GM23338 (cell line): ENCODE measurements around the gene HRH4. TPM values are rescaled to one million over a fixed set of nuclear protein-coding genes. Genes with fewer than 3 reads are reported as not detected.

Source experiments
- ATAC-seq: fragments of 200-7000 bp; cut with Tn5 transposase; 3 replicates; pipeline ENCODE4 v1.9.1; 2020
- DNase-seq: peaks from one replicate; pipeline ENCODE4 v3.0.0-alpha.2; 2015; ENCODE audit warnings: low spot score
- H2AFZ ChIP-seq: fragments of 200-600 bp; sonication (generic); 2 replicates; pipeline ENCODE4 v1.8.0; 2016; ENCODE audit warnings: antibody characterized with exemption, mild to moderate bottlenecking, moderate library complexity
- H3F3A ChIP-seq: fragments of 200-600 bp; sonication (generic); replicated peaks from 2 replicates; pipeline ENCODE4 v1.8.0; 2017; ENCODE audit warnings: antibody characterized with exemption, mixed run types, low read depth
- H3K27ac ChIP-seq: fragments of 200-600 bp; sonication (generic); 2 replicates; pipeline ENCODE4 v1.6.1; 2016; ENCODE audit warnings: low read depth
- H3K27me3 ChIP-seq: fragments of 200-600 bp; sonication (generic); 2 replicates; pipeline ENCODE4 v1.8.0; 2016; ENCODE audit warnings: mild to moderate bottlenecking, mixed run types, moderate library complexity; ENCODE audit not compliant: insufficient read depth
- H3K36me3 ChIP-seq: fragments of 200-600 bp; sonication (generic); 2 replicates; pipeline ENCODE4 v1.8.0; 2016; ENCODE audit warnings: mild to moderate bottlenecking; ENCODE audit not compliant: insufficient read depth
- H3K4me1 ChIP-seq: fragments of 200-600 bp; sonication (generic); 2 replicates; pipeline ENCODE4 v1.8.0; 2016; ENCODE audit warnings: mild to moderate bottlenecking, moderate library complexity; ENCODE audit not compliant: insufficient read depth
- H3K4me2 ChIP-seq: fragments of 200-600 bp; sonication (generic); 2 replicates; pipeline ENCODE4 v1.7.1; 2017; ENCODE audit warnings: mixed run types
- H3K4me3 ChIP-seq: fragments of 200-600 bp; sonication (generic); 2 replicates; pipeline ENCODE4 v1.6.1; 2016; ENCODE audit warnings: mixed run types
- H3K79me2 ChIP-seq: fragments of 200-600 bp; sonication (generic); replicated peaks from 2 replicates; pipeline ENCODE4 v1.8.0; 2017; ENCODE audit warnings: mild to moderate bottlenecking; ENCODE audit not compliant: insufficient read depth
- H3K9me2 ChIP-seq: fragments of 200-600 bp; sonication (generic); 2 replicates; pipeline ENCODE4 v1.8.0; 2017; ENCODE audit not compliant: insufficient read depth
- H4K20me1 ChIP-seq: fragments of 200-600 bp; sonication (generic); replicated peaks from 2 replicates; pipeline ENCODE4 v1.8.0; 2017; ENCODE audit warnings: mild to moderate bottlenecking; ENCODE audit not compliant: insufficient read depth
- H3K27ac Mint-ChIP-seq: 2 replicates; pipeline ENCODE4 v1.8.0; 2020; ENCODE audit warnings: inconsistent platforms, mild to moderate bottlenecking, moderate library complexity, mixed read lengths
- H3K27me3 Mint-ChIP-seq: 3 replicates; pipeline ENCODE4 v1.8.0; 2022; ENCODE audit warnings: low read depth, mild to moderate bottlenecking, moderate library complexity, mixed read lengths, inconsistent platforms; ENCODE audit not compliant: insufficient read depth, poor library complexity
- H3K36me3 Mint-ChIP-seq: 3 replicates; pipeline ENCODE4 v1.8.0; 2021; ENCODE audit warnings: low read depth, mild to moderate bottlenecking, inconsistent platforms, moderate library complexity, mixed read lengths
- H3K4me1 Mint-ChIP-seq: 3 replicates; pipeline ENCODE4 v1.8.0; 2020; ENCODE audit warnings: mild to moderate bottlenecking, inconsistent platforms, mixed read lengths
- H3K4me3 Mint-ChIP-seq: 3 replicates; pipeline ENCODE4 v1.8.0; 2021; ENCODE audit warnings: moderate library complexity, mild to moderate bottlenecking, inconsistent platforms, mixed read lengths
- H3K9me3 Mint-ChIP-seq: 3 replicates; pipeline ENCODE4 v1.8.0; 2020; ENCODE audit warnings: moderate library complexity, mild to moderate bottlenecking, inconsistent platforms, mixed read lengths
- CREB1 ChIP-seq: fragments of 250-450 bp; sonication (Bioruptor Pico); IDR thresholded peaks from 2 replicates; pipeline ENCODE4 v1.5.0; 2020; ENCODE audit warnings: low read depth, mild to moderate bottlenecking, moderate library complexity
- EZH2 ChIP-seq: fragments of 200-600 bp; sonication (generic); IDR thresholded peaks from one replicate; pipeline ENCODE4 v1.8.0; 2017; ENCODE audit warnings: antibody characterized with exemption, mild to moderate bottlenecking, low read depth; ENCODE audit not compliant: unreplicated experiment
- EZH2phosphoT487 ChIP-seq: fragments of 200-600 bp; sonication (generic); IDR thresholded peaks from one replicate; pipeline ENCODE4 v1.8.1; 2018; ENCODE audit warnings: antibody characterized with exemption; ENCODE audit not compliant: unreplicated experiment
- JUNB ChIP-seq: IDR thresholded peaks from one replicate; pipeline ENCODE4 v1.6.1; 2016; ENCODE audit warnings: antibody characterized with exemption; ENCODE audit not compliant: unreplicated experiment
- NANOG ChIP-seq: IDR thresholded peaks from 2 replicates; pipeline ENCODE4 v1.6.1; 2016; ENCODE audit warnings: antibody characterized with exemption, borderline replicate concordance
- POLR2AphosphoS5 ChIP-seq: IDR thresholded peaks from 2 replicates; pipeline ENCODE4 v1.6.1; 2016; ENCODE audit warnings: antibody characterized with exemption, low read depth
- STAT1 ChIP-seq: IDR thresholded peaks from one replicate; pipeline ENCODE4 v1.6.1; 2016; ENCODE audit warnings: antibody characterized with exemption; ENCODE audit not compliant: unreplicated experiment
- ZNF114 ChIP-seq: fragments of 250-450 bp; sonication (Bioruptor Pico); IDR thresholded peaks from 2 replicates; pipeline ENCODE4 v1.5.0; 2020; ENCODE audit warnings: mild to moderate bottlenecking, moderate library complexity
- polyA plus RNA-seq: library from polyadenylated mRNA; unstranded; fragments of >200 nt; fragmentation: Nextera tagmentation; extraction: Ambion mirVana; gene quantifications from 2 replicates; pipeline ENCODE4 v1.2.1, GENCODE V29; 2016
- total RNA-seq: library from RNA; depleted of rRNA; stranded (reverse); fragments of >200 nt; shearing (Covaris generic); gene quantifications from 2 replicates; pipeline ENCODE4 v1.2.3, GENCODE V29; 2014
- TF ChIP-seq, protein P1 (sequence below), 2 experiments: fragments of 200-600 bp in 1 of 2; sonication (generic) in 1 of 2; conservative IDR thresholded peaks; 2 replicates each; pipeline versions ENCODE4 v1.5.1 to v1.6.1; 2016 to 2017; ENCODE audit warnings: antibody characterized with exemption in 2 of 2, low read depth in 2 of 2, mild to moderate bottlenecking in 2 of 2, moderate library complexity in 1 of 2
- TF ChIP-seq, protein P2 (sequence below): IDR thresholded peaks from 2 replicates; pipeline ENCODE4 v1.6.1; 2016; ENCODE audit warnings: antibody characterized with exemption
- TF ChIP-seq, protein P3 (sequence below): fragments of 250-450 bp; sonication (Bioruptor Pico); IDR thresholded peaks from 2 replicates; pipeline ENCODE4 v1.5.0; 2020; ENCODE audit warnings: mild to moderate bottlenecking, moderate library complexity

The HRH4 gene
- total and polyA plus RNA-seq, 2 experiments from 2014 or later, result 0.17 TPM; not detected in 1

DNA sequence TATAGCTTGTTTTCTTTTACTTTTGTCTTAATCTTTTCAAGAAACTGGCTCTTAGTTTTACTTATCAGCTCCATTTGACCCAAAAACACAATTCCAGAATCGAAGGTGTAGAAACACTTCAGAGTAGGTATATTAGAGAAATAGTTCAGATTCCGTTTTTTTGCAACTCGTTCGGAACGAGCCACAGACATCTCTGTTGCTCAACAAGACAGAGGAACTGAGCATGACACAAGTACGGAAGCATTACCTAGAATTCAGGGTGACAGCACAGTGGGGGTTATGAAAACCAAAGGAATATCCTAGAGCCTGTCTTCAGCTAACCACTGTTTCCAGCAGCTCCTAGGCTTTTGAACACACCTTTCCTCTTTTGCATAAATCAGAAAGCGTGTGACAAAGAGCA lies 5.0 kb downstream of the HRH4 start:
- Histone ChIP-seq H3K36me3 (no peaks in the 10 kb centered on the region), H3K79me2 (no peaks in the 10 kb centered on the region), H4K20me1 (no peaks in the 10 kb centered on the region), H2AFZ (no peak overlapping the region), H3K4me3 (no peak overlapping the region), H3K27me3 (no peaks in the 10 kb centered on the region), H3K9me2 (no peaks in the 10 kb centered on the region), H3K27ac (no peak overlapping the region), H3F3A (no peaks in the 10 kb centered on the region), H3K4me2 (no peak overlapping the region), H3K4me1 (no peaks in the 10 kb centered on the region)
- DNase-seq (no peak), ATAC-seq (no peak)
- peaks cover 4% of the 10 kb centered on the region for H3K27me3 Mint-ChIP-seq
- TF ChIP-seq ZNF114 (CRISPR knock-in tag), result no peak
- no peak for TF ChIP-seq CREB1
- TF ChIP-seq, protein P1, sequence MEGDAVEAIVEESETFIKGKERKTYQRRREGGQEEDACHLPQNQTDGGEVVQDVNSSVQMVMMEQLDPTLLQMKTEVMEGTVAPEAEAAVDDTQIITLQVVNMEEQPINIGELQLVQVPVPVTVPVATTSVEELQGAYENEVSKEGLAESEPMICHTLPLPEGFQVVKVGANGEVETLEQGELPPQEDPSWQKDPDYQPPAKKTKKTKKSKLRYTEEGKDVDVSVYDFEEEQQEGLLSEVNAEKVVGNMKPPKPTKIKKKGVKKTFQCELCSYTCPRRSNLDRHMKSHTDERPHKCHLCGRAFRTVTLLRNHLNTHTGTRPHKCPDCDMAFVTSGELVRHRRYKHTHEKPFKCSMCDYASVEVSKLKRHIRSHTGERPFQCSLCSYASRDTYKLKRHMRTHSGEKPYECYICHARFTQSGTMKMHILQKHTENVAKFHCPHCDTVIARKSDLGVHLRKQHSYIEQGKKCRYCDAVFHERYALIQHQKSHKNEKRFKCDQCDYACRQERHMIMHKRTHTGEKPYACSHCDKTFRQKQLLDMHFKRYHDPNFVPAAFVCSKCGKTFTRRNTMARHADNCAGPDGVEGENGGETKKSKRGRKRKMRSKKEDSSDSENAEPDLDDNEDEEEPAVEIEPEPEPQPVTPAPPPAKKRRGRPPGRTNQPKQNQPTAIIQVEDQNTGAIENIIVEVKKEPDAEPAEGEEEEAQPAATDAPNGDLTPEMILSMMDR (conservative IDR thresholded peaks at IDR 0.05; ENCODE audit: low read depth in 2 of 2), result no peak
- H3K4me1 Mint-ChIP-seq, result peaks cover 6% of the 10 kb centered on the region; the same call in 2 of the 3 replicates
- no peak overlapping the region for H3K27ac Mint-ChIP-seq
- no peaks in the 10 kb centered on the region for H3K36me3 Mint-ChIP-seq
- H3K4me3 Mint-ChIP-seq, result no peak overlapping the region
- H3K9me3 Mint-ChIP-seq, result no peaks in the 10 kb centered on the region

DNA sequence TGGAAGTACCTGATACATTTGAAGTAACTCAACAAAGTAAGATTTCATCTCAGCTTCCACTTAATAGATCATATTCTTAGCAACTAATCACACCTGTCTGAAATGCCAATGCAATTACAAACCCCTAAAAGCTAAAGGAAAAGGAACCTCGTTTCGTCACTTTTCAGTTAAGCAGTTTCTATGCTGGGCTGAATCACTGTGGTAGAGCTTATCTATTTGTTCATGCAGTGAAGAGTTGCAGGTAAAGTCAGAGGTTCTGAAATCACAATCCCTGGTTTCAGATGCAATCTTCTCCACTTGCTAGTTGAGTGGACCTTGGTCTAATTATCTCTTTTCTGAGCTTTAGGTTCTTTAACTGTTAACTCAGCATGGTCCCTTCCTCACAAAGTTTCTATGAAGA lies 6.3 kb downstream of the HRH4 start:
- Mint-ChIP-seq H3K4me1 (peaks cover 6% of the 10 kb centered on the region; the same call in 2 of the 3 replicates), H3K27ac (no peak overlapping the region), H3K36me3 (no peaks in the 10 kb centered on the region), H3K4me3 (no peak overlapping the region), H3K27me3 (peaks cover 4% of the 10 kb centered on the region), H3K9me3 (no peaks in the 10 kb centered on the region)
- Histone ChIP-seq H3K4me2 (no peak overlapping the region), H3K27me3 (no peaks in the 10 kb centered on the region), H2AFZ (no peak overlapping the region), H3K4me1 (no peaks in the 10 kb centered on the region), H3K4me3 (no peak overlapping the region), H3K79me2 (no peaks in the 10 kb centered on the region), H3F3A (no peaks in the 10 kb centered on the region), H3K36me3 (no peaks in the 10 kb centered on the region), H3K27ac (no peak overlapping the region), H3K9me2 (no peaks in the 10 kb centered on the region), H4K20me1 (no peaks in the 10 kb centered on the region)
- DNase-seq (no peak), ATAC-seq (no peak)
- no peak for TF ChIP-seq JUNB
- TF ChIP-seq EZH2, result no peak
- no peak for TF ChIP-seq POLR2AphosphoS5
- TF ChIP-seq, protein P2, sequence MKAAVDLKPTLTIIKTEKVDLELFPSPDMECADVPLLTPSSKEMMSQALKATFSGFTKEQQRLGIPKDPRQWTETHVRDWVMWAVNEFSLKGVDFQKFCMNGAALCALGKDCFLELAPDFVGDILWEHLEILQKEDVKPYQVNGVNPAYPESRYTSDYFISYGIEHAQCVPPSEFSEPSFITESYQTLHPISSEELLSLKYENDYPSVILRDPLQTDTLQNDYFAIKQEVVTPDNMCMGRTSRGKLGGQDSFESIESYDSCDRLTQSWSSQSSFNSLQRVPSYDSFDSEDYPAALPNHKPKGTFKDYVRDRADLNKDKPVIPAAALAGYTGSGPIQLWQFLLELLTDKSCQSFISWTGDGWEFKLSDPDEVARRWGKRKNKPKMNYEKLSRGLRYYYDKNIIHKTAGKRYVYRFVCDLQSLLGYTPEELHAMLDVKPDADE, result no peak
- TF ChIP-seq CREB1, result no peak
- no peak for TF ChIP-seq ZNF114 (CRISPR knock-in tag)
- TF ChIP-seq EZH2phosphoT487, result no peak
- TF ChIP-seq, protein P3, sequence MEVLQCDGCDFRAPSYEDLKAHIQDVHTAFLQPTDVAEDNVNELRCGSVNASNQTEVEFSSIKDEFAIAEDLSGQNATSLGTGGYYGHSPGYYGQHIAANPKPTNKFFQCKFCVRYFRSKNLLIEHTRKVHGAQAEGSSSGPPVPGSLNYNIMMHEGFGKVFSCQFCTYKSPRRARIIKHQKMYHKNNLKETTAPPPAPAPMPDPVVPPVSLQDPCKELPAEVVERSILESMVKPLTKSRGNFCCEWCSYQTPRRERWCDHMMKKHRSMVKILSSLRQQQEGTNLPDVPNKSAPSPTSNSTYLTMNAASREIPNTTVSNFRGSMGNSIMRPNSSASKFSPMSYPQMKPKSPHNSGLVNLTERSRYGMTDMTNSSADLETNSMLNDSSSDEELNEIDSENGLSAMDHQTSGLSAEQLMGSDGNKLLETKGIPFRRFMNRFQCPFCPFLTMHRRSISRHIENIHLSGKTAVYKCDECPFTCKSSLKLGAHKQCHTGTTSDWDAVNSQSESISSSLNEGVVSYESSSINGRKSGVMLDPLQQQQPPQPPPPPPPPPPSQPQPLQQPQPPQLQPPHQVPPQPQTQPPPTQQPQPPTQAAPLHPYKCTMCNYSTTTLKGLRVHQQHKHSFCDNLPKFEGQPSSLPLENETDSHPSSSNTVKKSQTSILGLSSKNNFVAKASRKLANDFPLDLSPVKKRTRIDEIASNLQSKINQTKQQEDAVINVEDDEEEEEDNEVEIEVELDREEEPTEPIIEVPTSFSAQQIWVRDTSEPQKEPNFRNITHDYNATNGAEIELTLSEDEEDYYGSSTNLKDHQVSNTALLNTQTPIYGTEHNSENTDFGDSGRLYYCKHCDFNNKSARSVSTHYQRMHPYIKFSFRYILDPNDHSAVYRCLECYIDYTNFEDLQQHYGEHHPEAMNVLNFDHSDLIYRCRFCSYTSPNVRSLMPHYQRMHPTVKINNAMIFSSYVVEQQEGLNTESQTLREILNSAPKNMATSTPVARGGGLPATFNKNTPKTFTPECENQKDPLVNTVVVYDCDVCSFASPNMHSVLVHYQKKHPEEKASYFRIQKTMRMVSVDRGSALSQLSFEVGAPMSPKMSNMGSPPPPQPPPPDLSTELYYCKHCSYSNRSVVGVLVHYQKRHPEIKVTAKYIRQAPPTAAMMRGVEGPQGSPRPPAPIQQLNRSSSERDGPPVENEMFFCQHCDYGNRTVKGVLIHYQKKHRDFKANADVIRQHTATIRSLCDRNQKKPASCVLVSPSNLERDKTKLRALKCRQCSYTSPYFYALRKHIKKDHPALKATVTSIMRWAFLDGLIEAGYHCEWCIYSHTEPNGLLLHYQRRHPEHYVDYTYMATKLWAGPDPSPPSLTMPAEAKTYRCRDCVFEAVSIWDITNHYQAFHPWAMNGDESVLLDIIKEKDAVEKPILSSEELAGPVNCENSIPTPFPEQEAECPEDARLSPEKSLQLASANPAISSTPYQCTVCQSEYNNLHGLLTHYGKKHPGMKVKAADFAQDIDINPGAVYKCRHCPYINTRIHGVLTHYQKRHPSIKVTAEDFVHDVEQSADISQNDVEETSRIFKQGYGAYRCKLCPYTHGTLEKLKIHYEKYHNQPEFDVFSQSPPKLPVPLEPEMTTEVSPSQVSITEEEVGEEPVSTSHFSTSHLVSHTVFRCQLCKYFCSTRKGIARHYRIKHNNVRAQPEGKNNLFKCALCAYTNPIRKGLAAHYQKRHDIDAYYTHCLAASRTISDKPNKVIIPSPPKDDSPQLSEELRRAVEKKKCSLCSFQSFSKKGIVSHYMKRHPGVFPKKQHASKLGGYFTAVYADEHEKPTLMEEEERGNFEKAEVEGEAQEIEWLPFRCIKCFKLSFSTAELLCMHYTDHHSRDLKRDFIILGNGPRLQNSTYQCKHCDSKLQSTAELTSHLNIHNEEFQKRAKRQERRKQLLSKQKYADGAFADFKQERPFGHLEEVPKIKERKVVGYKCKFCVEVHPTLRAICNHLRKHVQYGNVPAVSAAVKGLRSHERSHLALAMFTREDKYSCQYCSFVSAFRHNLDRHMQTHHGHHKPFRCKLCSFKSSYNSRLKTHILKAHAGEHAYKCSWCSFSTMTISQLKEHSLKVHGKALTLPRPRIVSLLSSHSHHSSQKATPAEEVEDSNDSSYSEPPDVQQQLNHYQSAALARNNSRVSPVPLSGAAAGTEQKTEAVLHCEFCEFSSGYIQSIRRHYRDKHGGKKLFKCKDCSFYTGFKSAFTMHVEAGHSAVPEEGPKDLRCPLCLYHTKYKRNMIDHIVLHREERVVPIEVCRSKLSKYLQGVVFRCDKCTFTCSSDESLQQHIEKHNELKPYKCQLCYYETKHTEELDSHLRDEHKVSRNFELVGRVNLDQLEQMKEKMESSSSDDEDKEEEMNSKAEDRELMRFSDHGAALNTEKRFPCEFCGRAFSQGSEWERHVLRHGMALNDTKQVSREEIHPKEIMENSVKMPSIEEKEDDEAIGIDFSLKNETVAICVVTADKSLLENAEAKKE (CRISPR knock-in tag), result no peak
- no peak for TF ChIP-seq NANOG
- no peak for TF ChIP-seq STAT1
- TF ChIP-seq, protein P1 (conservative IDR thresholded peaks at IDR 0.05; ENCODE audit: low read depth in 2 of 2), result no peak
